ENCODE results near the gene PROSER3.
A peak's percentile ranks its signal among the peaks of the same experiment; 100 is the strongest.

The PROSER3 gene

DNA sequence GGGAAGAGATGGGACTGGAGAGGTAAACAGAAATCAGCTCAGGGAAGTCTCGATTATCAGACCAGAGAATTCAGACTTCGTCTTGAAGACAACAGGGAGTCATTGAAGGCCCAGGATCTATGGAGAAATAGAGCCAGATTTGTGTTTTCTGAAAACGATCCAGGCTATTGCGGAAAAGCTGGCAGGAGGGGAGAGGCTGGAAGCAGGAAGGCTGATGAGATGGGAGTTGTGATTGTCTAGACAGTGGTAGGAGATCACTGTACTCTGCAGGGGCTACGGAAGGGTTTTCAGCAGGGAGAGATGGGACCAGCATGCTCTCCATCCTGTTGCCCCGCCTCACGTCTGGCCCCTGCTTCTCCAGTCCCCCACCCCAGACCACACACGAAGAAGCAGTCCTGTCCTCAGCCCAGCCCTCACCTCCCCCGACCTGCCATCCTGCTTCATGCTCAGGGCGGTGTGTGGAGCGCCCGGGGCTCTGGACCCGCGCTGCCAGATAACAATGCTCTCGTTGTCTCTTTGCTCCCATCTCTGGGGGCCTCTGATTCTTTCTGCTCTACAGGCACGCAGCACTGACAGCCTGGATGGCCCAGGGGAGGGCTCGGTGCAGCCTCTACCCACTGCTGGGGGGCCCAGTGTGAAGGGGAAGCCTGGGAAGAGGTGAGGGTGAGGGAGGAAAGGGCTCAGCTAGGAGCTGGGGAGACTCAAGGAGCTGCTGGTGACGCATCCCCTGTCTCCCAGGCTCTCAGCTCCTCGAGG lies 19.3 kb downstream of the PROSER3 start:
- DNase-seq (ENCODE audit: low spot score): peak; percentile 57

DNA sequence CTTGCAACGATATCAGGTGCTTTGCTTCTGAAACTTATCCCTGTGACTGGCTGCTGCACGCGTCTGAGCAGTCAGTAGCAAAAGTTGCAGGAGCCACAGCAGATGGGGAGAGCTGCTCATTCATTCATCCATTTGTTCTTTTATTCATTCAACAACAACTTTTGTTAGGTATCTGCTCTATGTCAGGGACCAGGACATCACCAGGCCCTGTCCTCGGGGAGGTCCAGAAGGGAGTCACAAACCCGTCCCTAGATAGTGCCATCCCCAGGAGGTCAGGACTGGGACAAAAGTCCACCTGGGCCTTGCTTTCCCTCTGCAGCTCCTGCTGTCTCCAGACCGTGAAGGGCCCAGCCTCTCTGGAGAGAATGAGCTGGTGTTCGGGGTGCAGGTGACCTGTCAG lies 20.0 kb downstream of the PROSER3 start:
- DNase-seq (ENCODE audit: low spot score): no peak

DNA sequence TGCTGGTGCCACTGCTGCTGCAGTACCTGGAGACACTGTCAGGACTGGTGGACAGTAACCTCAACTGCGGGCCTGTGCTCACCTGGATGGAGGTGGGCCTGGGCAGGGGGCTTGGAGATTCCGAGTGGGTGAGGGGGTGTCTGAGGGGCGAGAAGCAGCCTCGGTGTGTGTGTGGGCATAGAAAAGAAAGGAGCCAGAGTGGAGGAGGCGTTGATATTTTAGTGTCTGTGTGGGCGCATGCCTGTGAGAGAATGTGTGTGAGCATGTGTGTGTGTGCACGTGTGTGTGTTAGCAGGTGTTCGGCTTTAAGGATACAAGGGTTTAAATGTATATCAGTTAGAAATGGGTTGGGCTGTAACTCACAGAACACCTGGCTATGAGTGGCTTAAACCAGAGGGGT lies 21.1 kb downstream of the PROSER3 start:
- DNase-seq (ENCODE audit: low spot score): no peak

DNA sequence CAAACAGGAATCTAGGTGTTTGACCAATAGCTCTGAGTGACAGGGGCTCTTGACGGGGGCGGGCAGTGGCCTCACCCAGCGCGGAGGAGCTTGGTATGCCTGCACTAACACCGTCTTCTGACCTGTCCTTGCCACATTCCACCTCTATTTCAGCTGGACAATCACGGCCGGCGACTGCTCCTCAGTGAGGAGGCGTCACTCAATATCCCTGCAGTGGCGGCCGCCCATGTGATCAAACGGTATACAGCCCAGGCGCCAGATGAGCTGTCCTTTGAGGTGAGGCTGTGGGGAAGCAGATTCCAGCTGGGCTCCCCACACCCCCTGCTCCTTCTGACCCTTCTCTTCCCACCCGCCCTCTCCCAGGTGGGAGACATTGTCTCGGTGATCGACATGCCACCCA lies 22.1 kb downstream of the PROSER3 start:
- DNase-seq (ENCODE audit: low spot score): no peak

DNA sequence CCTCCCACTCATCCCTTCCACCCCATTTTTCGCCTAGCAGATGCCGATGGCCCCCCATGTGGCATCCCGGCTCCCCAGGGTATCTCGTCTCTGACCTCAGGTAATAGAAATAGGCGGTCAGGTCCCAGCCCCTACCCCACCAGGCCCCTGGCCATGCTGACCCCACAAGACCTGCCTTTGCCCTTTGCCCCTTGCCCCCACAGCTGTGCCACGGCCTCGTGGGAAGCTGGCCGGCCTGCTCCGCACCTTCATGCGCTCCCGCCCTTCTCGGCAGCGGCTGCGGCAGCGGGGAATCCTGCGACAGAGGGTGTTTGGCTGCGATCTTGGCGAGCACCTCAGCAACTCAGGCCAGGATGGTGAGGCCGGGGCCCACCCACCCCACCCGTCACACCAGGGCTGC lies 22.7 kb downstream of the PROSER3 start:
- no peak for DNase-seq (ENCODE audit: low spot score)

DNA sequence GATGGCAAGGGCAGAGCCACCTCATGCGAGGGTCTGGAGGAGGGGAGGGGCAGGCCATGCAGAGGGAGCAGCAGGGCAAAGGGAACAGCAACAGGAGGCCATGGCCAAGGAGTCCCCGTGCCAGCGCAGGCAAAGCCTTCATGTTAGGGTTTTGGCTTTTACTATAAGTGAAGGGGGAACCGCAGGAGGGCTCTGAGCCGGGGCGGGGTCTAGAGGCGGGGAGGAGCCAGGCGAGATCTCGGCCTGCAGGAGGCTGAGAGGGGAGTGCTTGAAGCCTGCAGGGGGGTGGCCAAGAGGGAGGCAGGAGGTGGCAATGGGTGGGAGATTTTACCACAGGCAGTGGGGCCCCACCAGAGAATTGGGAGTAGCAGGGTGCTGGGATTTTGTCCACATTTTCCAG lies 23.7 kb downstream of the PROSER3 start:
- no peak for DNase-seq (ENCODE audit: low spot score)

DNA sequence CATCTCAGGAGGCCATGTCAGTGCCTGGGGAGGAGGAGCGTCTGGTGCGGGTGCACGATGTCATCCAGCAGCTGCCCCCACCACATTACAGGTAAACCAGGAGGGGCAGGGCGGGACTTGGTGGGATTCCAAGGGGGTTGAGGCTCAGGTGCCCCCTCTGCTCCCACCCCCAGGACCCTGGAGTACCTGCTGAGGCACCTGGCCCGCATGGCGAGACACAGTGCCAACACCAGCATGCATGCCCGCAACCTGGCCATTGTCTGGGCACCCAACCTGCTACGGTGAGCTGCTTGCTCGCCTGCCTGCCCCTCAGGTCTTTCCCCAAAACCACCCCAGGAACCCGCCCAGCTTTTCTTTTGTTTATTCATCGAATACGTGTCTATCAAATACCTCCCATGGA lies 24.6 kb downstream of the PROSER3 start:
- no peak for DNase-seq (ENCODE audit: low spot score)

DNA sequence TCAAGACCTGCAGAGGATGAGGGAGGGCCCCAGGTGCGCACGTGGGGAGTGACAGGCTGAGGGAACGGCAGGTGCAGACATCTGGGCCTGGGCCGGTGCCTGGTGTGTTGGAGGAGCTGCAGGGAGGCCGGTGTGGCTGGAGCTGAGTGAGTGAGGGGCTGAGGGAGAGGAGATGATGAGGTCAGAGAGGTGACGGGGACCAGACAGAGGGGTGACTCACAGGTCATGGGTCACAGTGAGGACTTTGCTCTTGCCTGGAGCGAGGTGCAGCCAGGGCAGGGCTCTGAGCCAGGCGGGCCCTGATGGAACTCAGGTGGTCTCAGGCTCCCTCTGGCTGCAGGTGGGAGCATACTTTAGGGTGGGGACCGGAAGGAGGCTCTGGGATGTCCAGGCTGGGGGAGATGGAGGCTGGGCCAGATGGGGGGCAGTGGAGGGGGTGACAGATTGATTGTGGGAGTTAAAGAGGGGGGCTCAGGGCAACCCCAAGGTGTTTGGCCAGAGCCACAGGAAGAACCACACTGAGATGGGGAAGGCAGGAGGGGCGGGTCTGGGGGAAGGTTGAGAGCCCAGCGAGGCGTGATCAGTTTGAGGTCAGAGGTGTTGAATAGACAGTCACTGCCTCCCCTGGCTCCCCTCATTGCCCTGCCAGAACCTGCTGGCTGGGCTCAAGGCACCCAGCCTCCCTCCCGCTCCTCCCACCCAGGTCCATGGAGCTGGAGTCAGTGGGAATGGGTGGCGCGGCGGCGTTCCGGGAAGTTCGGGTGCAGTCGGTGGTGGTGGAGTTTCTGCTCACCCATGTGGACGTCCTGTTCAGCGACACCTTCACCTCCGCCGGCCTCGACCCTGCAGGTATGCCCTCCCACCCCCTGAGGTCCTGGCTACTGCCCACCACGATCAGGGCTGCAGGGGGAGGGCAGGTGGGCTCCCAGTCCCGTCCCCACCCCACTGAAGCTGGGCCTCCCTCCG lies 25.8 kb downstream of the PROSER3 start:
- no peak for DNase-seq (ENCODE audit: low spot score)

DNA sequence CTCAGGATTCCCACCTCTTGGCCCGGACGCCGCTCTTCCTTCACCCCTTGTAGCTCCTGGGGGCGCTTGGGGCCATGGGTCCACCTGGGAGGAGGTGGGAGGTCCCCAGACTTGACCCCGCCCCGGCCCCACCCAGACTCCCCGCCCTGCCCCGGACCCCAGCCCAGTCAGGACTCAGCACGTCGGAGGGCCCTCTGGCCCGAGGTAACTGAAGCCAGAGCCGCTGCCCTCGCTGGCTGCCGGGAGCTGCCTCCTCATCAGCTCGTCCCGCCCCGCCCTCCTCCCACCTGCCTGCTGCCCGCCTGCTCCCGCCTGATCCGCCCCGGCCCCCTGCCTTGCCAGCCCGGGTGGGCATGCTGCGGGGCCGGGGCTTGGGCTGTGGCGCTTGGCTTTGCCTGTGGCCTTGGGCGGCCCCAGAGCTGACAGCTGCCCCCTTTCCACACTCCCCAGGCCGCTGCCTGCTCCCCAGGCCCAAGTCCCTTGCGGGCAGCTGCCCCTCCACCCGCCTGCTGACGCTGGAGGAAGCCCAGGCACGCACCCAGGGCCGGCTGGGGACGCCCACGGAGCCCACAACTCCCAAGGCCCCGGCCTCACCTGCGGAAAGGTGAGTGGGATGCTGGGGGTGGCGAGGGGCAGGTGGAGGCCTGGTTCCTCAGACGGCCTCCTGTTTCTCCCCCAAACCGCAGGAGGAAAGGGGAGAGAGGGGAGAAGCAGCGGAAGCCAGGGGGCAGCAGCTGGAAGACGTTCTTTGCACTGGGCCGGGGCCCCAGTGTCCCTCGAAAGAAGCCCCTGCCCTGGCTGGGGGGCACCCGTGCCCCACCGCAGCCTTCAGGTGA lies 26.7 kb downstream of the PROSER3 start:
- no peak for DNase-seq (ENCODE audit: low spot score)

DNA sequence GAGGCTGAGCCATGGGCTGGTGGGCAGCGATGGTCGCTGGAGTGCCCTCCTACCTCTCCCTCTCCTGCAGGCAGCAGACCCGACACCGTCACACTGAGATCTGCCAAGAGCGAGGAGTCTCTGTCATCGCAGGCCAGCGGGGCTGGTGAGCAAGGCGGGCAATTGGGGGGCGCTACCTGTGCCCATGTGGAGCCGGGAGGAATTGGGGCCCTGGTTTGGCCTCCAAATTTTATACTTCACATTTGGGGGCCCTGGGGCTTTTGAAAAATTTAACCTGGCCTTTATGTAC lies 27.3 kb downstream of the PROSER3 start:
- no peak for DNase-seq (ENCODE audit: low spot score)

DNA sequence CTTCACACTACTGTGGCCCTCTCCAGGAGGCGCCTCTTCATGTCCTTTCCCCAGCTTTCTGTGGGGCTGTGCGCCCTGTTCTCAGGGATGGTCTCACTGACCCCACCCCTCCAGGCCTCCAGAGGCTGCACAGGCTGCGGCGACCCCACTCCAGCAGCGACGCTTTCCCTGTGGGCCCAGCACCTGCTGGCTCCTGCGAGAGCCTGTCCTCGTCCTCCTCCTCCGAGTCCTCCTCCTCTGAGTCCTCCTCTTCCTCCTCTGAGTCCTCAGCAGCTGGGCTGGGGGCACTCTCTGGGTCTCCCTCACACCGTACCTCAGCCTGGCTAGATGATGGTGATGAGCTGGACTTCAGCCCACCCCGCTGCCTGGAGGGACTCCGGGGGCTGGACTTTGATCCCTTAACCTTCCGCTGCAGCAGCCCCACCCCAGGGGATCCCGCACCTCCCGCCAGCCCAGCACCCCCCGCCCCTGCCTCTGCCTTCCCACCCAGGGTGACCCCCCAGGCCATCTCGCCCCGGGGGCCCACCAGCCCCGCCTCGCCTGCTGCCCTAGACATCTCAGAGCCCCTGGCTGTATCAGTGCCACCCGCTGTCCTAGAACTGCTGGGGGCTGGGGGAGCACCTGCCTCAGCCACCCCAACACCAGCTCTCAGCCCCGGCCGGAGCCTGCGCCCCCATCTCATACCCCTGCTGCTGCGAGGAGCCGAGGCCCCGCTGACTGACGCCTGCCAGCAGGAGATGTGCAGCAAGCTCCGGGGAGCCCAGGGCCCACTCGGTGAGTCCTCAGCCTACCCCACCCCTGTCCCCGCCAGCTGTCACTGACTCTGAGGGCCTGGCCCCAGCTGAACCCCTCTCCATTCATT lies 28.6 kb downstream of the PROSER3 start:
- no peak for DNase-seq (ENCODE audit: low spot score)

DNA sequence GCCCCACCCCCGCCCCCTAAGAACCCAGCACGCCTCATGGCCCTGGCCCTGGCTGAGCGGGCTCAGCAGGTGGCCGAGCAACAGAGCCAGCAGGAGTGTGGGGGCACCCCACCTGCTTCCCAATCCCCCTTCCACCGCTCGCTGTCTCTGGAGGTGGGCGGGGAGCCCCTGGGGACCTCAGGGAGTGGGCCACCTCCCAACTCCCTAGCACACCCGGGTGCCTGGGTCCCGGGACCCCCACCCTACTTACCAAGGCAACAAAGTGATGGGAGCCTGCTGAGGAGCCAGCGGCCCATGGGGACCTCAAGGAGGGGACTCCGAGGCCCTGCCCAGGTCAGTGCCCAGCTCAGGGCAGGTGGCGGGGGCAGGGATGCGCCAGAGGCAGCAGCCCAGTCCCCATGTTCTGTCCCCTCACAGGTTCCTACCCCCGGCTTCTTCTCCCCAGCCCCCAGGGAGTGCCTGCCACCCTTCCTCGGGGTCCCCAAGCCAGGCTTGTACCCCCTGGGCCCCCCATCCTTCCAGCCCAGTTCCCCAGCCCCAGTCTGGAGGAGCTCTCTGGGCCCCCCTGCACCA lies 29.3 kb downstream of the PROSER3 start:
- no peak for DNase-seq (ENCODE audit: low spot score)

DNA sequence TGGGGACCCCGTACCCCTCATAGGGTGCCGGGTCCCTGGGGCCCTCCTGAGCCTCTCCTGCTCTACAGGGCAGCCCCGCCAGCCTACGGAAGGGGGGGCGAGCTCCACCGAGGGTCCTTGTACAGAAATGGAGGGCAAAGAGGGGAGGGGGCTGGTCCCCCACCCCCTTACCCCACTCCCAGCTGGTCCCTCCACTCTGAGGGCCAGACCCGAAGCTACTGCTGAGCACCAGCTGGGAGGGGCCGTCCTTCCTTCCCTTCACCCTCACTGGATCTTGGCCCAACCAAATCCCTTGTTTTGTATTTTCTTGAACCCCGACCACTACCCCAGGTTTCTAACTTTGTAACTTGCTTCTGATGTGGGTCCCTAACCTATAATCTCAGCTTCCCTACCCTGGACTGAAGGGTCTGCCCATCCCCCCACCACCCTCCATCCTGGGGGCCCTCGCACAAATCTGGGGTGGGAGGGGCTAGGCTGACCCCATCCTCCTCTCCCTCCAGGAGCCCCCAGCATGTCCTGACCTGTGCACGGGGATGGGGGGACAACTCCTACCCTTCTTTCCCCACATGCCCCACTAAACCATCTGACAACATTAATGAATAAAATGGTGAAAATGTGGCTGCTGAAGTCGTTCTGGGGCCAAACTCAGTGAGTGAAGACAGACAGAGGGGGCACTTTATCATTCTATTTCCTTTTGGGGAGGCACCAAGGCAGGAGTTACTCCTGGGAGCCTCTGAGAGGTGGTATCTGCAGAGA lies 30.4 kb downstream of the PROSER3 start:
- no peak for DNase-seq (ENCODE audit: low spot score)

DNA sequence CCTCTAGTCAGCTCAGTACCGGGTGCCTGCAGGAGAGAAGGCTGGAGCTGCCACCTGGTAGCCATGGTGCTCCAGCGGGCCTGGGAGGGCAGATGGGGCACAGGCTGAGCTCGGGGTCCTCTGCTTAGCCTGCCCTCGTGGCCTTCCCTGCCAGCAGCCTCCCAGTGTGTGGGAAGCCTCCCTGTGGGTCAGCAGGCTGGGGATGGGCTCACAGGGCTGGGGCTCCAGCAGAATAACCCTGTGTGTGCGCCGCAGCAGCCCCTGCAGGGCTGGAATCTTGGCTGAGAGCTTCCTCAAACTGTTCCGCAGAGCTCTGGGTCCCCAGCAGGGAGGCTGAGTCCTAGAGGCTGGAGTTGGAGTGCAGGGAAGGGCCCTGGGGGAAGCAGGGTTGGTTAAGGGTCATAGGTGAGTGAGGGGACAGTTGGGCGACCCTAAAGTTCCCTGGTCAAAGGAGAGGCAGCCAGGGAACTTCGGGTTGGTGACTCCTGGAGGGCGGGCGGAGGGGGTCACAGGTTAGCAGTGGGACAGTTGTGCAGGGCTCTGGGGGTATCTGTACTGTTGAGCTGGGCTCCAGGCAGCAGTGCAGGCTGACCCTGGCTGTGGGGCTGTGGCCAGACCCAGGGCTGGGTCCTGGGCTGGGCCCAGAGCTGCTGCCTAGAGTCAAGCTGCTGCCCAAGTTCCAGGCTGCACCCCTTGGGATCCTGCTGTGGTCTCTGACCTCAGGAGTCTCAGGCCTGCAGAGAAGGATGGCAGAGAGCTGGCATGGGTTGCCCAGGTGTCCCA lies 31.4 kb downstream of the PROSER3 start:
- DNase-seq (ENCODE audit: low spot score): no peak

DNA sequence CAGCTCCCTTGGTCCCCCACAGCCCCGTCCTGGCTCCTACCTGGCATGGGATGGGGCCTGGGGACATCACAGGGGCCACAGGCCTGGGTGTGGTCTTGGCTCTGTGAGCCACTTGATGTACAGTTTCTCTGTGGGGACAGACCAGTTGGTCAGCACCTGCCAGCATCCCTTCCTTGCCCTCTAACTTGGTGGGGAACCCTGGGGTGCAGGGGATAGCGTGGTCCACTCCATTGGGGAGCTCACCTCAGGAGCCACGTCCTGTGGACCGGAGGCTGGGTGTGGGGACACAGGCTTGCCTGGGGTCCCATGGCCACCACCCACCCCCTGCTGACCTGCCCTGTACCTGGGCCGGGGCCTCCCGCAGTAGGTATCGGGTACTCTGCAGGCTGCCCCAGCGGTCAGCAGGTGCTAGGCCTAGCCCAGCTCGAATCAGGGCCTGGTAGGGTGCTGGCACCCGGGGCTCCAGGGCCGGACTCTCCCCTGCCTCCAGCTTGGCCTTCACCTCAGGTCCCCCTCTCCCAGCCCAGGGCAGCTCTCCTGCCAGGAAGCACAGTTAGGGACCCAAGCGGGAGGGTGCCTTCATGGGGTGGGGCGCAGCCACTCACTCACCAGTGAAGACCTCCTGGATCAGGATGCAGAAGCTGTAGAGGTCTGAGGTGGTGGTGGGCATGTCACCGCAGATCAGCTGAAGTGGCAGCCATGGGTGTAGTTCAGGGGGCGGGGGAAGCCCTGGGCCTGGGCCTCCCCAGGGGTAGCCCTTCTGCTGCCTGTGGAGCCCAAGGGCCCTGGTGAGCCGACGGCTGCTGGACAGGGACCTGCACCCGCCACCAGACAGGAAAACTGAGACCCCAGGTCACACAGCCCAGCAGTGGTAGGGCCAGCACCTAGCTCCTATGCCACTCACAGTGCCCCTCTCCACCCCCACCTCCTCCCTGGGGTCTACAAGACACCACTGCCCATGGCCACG lies 32.3 kb downstream of the PROSER3 start:
- no peak for DNase-seq (ENCODE audit: low spot score)

DNA sequence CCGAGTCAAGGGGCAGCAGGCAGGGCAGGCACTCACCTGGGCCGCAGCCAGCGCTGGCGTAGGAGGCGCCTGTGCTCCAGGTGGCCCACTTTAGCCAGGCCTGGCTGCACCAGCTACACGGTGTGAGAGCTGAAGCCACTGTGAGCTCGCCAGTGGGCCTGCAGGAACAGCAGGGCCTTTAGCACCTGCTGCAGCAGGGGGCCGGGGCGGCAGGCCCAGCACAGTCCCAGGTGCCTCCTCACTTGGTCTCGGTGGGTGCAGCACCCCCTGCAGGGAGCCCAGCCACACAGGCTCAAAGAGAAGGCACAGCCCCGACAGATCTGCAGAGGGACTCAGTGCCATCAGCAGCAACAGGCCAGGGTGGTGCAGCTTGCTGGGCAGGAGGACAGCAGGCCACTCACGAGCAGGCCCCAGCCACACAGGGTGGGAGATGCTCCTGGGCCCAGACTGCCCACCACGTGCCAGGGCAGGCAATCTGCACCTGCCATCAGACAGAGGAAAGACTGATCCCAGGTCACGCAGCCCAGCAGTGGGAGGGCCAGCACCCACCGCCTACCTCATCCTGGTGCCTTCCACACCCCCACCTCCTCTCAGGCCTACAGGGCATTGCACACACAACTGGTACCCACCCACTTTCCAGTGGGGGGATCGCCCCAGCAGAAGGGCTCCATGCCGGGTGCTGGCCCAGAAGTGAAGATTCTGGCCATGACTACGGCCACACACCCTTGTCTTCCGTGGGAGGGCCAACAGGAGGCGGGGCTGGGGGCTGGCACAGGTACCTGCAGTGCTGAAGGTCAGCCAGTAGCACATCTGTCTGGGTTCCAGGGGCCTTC lies 33.2 kb downstream of the PROSER3 start:
- DNase-seq (ENCODE audit: low spot score): no peak

DNA sequence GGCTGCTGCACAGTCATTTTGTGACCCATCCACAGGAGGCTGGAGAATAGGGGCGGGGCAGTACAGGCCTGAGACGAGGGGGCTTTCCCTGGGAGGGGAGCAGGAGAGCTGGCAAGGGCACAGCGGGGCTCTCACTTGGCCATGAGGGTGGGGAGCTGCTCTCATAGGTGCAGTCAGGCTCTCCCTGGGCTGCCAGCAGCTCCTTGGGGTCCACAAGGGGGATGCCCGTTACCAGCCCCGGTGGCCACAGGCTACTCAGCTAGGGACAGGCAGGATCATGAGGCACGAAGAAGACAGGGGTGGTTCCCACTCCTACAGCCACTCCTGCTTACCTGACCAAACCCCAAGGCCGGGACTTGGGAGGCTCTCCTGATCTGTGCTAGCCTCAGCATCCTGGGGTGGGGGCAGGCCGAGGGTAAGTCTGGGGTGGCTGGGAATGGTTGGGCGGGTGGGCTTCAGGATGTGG lies 33.9 kb downstream of the PROSER3 start:
- no peak for DNase-seq (ENCODE audit: low spot score)
